Activated T-helper 1 cell treated with anti-CD3 and anti-CD28 coated beads, Interleukin-12 subunit alpha, Interleukin-12 subunit beta, Interleukin-2, Interleukin-4 antibody, amounts not matched to agents 30 ng/mL and 10 ng/mL and 1 ng/mL, durations not matched to agents 14 hours and 24 hours and 36 hours (primary cell): ENCODE measurements around the gene SMYD3. TPM values are rescaled to one million over a fixed set of nuclear protein-coding genes. Genes with fewer than 3 reads are reported as not detected.

ENCODE experiments used
- DNase-seq: peaks from one replicate; pipeline ENCODE4 v3.0.0; 2021; ENCODE audit warnings: low spot score
- H3K27ac Mint-ChIP-seq: one replicate; pipeline ENCODE4 v1.8.0; 2021; ENCODE audit warnings: mild to moderate bottlenecking, mixed read lengths
- H3K27me3 Mint-ChIP-seq: one replicate; pipeline ENCODE4 v1.8.0; 2022; ENCODE audit warnings: mild to moderate bottlenecking, moderate library complexity, mixed read lengths; ENCODE audit not compliant: insufficient read depth
- H3K36me3 Mint-ChIP-seq: one replicate; pipeline ENCODE4 v1.8.0; 2021; ENCODE audit warnings: low read depth, mixed read lengths
- H3K4me1 Mint-ChIP-seq: one replicate; pipeline ENCODE4 v1.8.0; 2021; ENCODE audit warnings: low read depth, mixed read lengths
- H3K4me3 Mint-ChIP-seq: one replicate; pipeline ENCODE4 v1.8.0; 2021; ENCODE audit warnings: mild to moderate bottlenecking, moderate library complexity, mixed read lengths
- H3K9me3 Mint-ChIP-seq: one replicate; pipeline ENCODE4 v1.8.0; 2021; ENCODE audit warnings: mixed read lengths
- intact Hi-C: fragments of 100-400 bp; cut with micrococcal nuclease; formaldehyde crosslinking; loops from one replicate; pipeline ENCODE4 v1.15.1; 2024
- total RNA-seq: library from RNA; stranded (reverse); gene quantifications from 2 replicates; pipeline ENCODE4 v1.2.3, GENCODE V29; 2022

SMYD3 gene
- total RNA-seq, 1 donor from 2014 or later: 21.7 TPM

DNA sequence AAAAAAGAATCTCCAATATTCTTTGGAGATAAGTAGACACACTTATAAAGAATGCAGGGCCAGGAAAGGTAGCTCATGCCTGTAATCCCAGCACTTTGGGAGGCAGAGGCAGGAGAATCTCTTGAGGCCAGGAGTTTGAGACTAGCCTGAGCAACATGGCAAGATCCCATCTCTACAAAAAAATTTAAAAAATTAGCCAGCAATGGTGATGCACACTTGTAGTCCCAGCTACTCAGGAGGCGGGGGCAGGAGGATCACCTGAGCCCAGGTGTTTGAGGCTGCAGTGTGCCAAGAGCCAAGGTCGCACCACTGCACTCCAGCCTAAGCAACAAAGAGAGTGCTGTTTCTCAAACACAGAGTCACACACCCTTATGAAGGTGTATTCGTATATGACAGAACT, 385.0 kb downstream of the SMYD3 start:
- no peak overlapping the region for H3K4me3 Mint-ChIP-seq
- no peak for DNase-seq
- no peaks in the 10 kb centered on the region for H3K27me3 Mint-ChIP-seq
- peaks cover 7% of the 10 kb centered on the region for H3K4me1 Mint-ChIP-seq
- no peak overlapping the region for H3K27ac Mint-ChIP-seq
- no peaks in the 10 kb centered on the region for H3K9me3 Mint-ChIP-seq
- no peaks in the 10 kb centered on the region for H3K36me3 Mint-ChIP-seq
- intact Hi-C loops: no loop called here

DNA sequence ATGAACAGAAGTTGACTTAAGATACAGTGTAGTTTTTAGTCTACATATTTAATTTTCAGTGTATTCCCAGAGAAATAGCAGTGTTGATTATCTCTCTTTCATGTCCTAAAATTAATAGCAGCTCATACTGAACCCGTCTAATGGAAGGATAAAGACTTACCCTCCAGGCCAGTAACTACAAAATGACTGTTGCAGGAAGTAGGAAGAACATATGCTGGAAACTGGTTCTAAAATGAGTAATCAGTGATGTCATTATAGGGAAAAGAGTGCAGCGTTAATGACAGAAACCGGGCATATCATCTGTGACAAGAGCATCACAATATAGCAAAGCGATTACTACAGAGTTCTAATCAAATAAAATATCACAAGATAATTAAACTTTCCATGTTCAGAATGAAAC, 385.5 kb downstream of the SMYD3 start:
- no peak overlapping the region for H3K4me3 Mint-ChIP-seq
- no peaks in the 10 kb centered on the region for H3K9me3 Mint-ChIP-seq
- intact Hi-C loops: no loop called here
- peaks cover 11% of the 10 kb centered on the region for H3K4me1 Mint-ChIP-seq
- no peak for DNase-seq
- H3K36me3 Mint-ChIP-seq: no peaks in the 10 kb centered on the region
- no peaks in the 10 kb centered on the region for H3K27me3 Mint-ChIP-seq
- H3K27ac Mint-ChIP-seq: no peak overlapping the region

DNA sequence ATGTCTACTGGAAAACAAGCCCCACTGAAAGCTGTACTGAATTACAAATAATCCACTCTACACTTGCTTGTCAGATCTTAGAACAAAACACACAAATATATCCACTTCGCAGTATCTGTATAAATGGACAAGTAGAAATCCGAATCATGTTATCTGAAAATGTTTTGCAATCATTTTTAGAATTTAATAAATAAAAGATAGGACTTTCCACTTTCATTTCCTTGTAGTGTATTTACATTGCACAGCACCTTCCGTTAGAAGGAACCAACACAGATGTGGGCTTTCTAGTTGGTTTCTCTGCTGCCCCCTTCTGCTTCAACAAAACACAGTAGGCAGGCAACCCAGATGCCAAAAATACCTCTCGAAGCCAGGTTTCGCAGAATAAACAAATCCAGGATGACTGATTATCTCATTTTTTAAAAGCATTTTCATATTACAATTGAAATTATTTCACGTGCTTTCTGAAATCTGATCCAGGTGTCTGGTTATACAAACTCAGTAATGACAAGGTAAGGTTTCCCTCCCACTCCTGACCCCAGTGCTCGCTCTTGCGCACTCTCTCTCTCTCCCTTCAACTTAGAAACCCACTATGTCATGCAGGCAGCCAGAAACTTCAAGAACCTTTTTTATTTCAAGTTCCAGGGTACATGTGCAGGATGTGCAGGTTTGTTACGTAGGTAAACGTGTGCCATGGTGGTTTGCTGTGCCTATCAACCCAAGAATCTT, 389.9 kb downstream of the SMYD3 start:
- Mint-ChIP-seq H3K27ac (no peak overlapping the region), H3K9me3 (no peaks in the 10 kb centered on the region), H3K27me3 (no peaks in the 10 kb centered on the region), H3K36me3 (no peaks in the 10 kb centered on the region), H3K4me1 (peaks cover 11% of the 10 kb centered on the region), H3K4me3 (peak overlapping the region; percentile 64)
- intact Hi-C loops: loop anchor here (5.0 to 10.0 kb wide), 2 partner anchors 105 to 962 kb away; partner anchors contain the start of gene KIF26B
- DNase-seq: peak; percentile 1

DNA sequence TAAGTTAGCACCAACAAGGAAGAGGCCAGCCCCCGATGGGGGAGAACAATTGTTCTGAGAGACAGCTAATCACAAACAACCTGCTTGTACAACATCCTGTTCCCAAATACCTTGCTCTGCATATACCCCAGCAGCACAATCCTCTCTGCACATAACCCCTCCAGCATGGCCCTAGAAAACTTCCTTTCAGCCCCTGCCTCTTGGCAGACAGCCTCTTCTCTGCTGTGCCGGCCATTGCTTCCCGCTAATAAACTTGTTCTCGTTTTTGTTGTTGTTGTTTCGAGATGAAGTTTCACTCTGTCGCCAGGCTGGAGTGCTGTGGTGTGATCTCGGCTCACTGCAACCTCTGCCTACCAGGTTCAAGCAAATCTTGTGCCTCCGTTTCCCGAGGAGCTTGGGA, 392.7 kb downstream of the SMYD3 start:
- H3K27me3 Mint-ChIP-seq: no peaks in the 10 kb centered on the region
- peaks cover 11% of the 10 kb centered on the region for H3K4me1 Mint-ChIP-seq
- H3K36me3 Mint-ChIP-seq: no peaks in the 10 kb centered on the region
- H3K27ac Mint-ChIP-seq: no peak overlapping the region
- no peaks in the 10 kb centered on the region for H3K9me3 Mint-ChIP-seq
- no peak for DNase-seq
- intact Hi-C loops: loop anchor here (5.0 to 10.0 kb wide), 2 partner anchors 52 to 960 kb away; partner anchors contain the start of gene KIF26B
- no peak overlapping the region for H3K4me3 Mint-ChIP-seq

DNA sequence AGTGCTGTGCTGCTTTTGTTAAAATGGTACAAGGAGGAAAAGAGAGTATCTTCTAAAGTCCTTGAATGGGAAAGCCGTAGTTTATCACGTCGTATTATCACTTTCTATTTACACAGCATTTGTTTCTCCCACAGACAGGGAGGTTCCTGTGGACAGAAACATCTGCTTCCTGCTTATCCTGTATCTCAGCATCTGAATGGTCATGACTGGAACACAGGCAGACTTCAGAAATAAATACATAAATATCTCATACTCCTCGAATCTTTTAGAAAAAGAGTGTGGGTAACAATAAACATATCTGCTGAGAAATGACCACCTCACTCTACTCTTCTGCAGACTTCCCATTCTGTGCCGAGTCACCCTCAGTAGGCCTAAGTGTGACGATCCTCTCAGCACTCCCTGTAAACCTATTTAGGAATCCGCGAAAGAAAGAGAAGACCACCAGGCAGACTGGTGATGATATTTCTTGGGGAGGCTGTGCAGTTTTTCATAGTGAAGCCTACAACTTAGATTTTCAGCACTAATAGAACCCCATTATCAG, 393.5 kb downstream of the SMYD3 start:
- Mint-ChIP-seq H3K36me3 (no peaks in the 10 kb centered on the region), H3K4me1 (peaks cover 11% of the 10 kb centered on the region), H3K4me3 (no peak overlapping the region), H3K9me3 (no peaks in the 10 kb centered on the region), H3K27me3 (no peaks in the 10 kb centered on the region), H3K27ac (no peak overlapping the region)
- intact Hi-C loops: loop anchor here (5.0 to 10.0 kb wide), 2 partner anchors 51 to 959 kb away; partner anchors contain the start of gene KIF26B
- no peak for DNase-seq

DNA sequence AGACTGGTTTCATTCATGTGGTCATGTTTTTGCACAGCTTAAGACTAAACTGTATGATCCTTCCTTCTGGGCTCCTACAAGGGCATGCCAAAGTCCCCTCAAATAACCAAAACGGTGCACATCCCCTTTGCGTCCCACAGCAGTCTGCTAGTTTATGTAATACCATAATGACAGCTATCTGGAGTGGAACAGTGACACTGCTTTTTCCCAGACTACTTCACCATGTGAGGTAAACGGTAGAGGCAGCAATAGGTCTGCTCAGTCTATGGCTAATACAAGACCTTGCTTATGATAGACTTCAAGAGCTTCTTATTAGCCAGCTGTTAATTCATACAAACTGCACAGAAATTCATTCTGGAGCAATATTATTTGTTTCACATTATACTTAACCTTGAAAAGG, 395.5 kb downstream of the SMYD3 start:
- no peak for DNase-seq
- Mint-ChIP-seq H3K27me3 (no peaks in the 10 kb centered on the region), H3K27ac (no peak overlapping the region), H3K4me1 (no peaks in the 10 kb centered on the region), H3K4me3 (no peak overlapping the region), H3K36me3 (no peaks in the 10 kb centered on the region), H3K9me3 (no peaks in the 10 kb centered on the region)
- intact Hi-C loops: loop anchor here (5.0 to 10.0 kb wide), 2 partner anchors 49 to 957 kb away; partner anchors contain the start of gene KIF26B

DNA sequence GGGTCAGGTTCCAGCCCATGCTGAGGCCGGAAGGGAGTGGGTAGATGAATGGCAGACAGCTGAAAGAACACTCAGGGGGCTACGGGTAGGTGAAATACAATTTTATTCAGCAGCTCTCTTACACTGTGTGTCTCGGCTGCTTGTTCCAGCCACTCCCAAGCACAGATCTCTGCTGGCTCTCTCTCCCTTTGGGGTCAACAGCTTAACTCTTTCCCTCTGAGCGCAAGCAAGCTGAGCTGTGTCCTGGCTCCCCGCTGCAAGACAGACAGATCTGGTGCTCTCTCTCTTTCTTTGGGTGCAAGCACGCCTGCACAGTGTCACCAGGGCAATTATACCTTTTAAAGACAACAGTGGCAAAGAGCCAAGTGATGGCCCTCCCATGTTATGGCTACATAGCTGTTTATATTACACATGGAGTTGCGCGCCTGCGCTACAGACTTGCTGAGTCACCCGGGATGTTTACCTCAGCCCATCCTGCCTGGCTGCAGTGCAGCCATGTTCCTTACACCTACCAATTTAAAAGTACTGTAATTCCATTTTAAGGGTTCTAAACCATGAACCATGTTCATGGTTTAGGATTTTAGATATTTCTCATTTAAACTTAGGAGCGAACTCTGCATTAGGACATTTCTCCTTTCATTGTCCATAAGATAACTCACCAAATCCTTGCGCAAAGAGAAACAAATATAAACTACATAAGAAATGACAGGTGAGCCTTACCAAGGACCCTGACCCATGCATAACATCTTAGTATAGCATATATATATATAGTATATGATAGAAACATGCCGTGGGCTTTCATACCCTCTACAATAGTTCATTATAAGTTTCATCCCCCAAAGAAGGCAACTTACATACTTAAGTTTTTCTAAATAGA, 396.5 kb downstream of the SMYD3 start:
- Mint-ChIP-seq H3K4me1 (no peaks in the 10 kb centered on the region), H3K9me3 (no peaks in the 10 kb centered on the region), H3K27ac (no peak overlapping the region), H3K4me3 (no peak overlapping the region), H3K27me3 (no peaks in the 10 kb centered on the region), H3K36me3 (no peaks in the 10 kb centered on the region)
- intact Hi-C loops: loop anchor here (5.0 to 10.0 kb wide), 2 partner anchors 48 to 956 kb away; partner anchors contain the start of gene KIF26B
- DNase-seq: no peak

DNA sequence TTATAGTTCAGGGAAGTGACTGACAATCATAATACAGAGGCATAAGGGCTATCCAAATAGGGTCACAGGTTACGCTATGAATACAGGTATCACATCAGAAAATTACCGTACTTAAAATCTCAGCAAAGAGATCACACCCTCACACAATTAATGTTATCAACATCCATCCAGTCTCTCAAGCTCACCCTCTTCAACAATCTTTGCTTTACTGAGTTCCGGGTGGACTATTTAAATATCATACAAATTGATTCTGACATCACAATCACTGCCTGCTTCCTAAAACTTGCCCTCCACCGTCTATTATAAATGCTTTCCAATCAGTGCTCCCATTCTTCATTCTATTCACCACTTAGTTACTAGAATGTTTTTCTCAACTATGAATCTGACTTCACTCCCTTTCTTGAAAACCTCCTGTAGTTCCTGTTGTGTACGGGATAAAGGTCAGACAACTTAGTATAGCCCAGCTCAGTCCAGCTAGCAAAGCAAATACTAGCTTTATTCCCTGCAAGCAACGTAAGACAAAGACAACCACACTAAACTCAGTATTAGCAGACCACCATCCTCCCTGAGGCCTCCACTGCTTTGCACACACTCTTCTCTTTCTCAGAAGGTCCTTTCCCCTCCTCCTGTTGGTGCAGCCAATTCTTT, 398.7 kb downstream of the SMYD3 start:
- no peaks in the 10 kb centered on the region for H3K36me3 Mint-ChIP-seq
- no peaks in the 10 kb centered on the region for H3K9me3 Mint-ChIP-seq
- H3K4me1 Mint-ChIP-seq: no peaks in the 10 kb centered on the region
- H3K4me3 Mint-ChIP-seq: no peak overlapping the region
- H3K27ac Mint-ChIP-seq: no peak overlapping the region
- DNase-seq: no peak
- intact Hi-C loops: no loop called here
- H3K27me3 Mint-ChIP-seq: no peaks in the 10 kb centered on the region

DNA sequence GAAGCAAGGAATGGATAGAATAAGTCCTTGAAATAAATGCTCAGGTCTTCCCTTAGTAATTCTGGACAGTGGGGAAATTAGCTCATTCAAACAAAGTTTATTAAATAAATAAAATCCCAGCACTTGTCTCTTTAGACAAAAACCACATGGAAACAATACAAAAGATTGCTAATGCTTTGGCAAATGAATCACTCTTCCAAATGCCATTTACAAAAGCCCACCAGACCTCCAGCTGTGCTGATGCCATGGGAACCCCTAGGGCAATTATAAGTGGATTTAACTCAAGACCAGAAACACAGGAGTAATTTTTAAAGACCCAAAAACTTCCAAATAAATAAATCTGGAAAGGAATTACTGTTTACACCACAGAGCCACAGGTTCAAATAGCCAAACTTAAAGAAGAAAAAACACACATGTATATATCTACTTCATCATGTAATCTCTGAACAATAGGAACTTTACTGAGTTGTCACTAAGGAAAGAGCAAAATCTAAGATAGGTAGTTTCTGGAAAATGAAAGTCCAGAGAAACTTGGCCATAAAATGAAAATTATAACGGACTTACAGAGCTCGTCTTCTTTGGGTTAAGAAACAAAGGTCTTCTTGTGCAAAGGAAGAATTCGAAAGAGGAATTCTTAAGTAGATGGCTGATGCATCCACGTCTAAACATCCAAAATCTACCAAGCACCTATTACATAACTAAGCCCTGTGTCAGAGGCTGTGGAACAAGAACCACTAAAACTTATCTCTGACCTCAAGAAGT, 399.4 kb downstream of the SMYD3 start:
- Mint-ChIP-seq H3K27me3 (no peaks in the 10 kb centered on the region), H3K27ac (no peak overlapping the region), H3K36me3 (no peaks in the 10 kb centered on the region), H3K4me1 (no peaks in the 10 kb centered on the region), H3K9me3 (no peaks in the 10 kb centered on the region), H3K4me3 (no peak overlapping the region)
- DNase-seq: no peak
- intact Hi-C loops: no loop called here

DNA sequence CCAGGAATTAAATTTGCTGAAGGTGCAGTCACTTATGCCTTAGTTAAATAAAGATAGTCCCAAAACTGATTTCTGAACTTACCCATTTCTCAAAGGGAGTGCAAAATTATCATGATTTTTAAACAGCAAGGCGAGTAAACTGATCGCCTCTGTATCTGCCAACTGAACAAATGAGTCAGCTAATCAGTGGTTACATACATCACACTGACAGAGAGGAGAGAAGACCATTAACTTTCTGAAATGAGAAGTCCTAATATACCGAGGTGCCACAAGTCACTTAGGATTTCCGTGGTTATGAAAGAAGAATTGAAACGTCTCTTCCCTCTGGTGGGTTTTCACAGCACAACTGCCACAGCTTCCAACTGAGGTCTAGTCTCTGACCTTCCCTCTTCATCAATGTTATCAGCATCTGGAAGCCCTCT, 400.7 kb downstream of the SMYD3 start:
- Mint-ChIP-seq H3K9me3 (no peaks in the 10 kb centered on the region), H3K4me1 (no peaks in the 10 kb centered on the region), H3K27ac (no peak overlapping the region), H3K27me3 (no peaks in the 10 kb centered on the region), H3K36me3 (no peaks in the 10 kb centered on the region), H3K4me3 (no peak overlapping the region)
- no peak for DNase-seq
- intact Hi-C loops: no loop called here

DNA sequence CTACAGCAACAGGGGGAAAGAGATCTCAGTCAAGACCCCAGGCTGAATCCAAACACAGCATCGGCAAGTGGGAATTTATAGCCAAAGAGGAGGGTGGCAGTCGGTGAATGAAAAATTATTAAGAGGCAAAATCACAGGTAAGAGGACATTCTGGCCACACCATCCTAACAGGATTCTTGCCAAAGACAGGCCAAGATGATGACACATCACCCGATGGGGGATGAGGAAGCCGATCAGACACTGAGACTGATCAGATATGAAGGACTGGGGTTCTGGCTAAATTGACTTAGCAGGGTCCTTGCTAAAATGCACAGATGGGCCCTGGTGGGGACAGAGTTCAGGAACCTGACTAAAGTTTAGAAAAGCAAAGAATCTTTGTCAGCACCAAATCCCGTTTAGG, 402.2 kb downstream of the SMYD3 start:
- Mint-ChIP-seq H3K9me3 (no peaks in the 10 kb centered on the region), H3K27ac (no peak overlapping the region), H3K36me3 (no peaks in the 10 kb centered on the region), H3K27me3 (no peaks in the 10 kb centered on the region), H3K4me1 (no peaks in the 10 kb centered on the region), H3K4me3 (no peak overlapping the region)
- DNase-seq: no peak
- intact Hi-C loops: no loop called here

DNA sequence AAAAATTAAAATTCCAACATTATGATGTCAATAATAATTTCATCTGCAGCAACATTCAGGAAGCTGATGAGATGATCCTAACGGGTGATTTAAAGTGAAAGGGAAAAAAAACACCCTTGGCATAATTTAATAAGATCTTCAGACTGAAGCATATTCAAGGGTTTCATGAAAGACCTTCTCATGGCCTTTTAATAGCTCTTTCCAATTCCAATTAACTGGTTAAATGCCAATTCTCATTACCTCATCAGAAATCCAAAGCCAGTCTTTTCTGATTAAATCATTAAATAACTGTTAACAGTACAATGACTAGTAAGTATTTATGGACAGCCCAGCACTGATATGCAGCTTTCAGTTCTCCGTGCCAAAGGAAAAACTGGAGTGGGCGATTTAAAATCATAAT, 407.5 kb downstream of the SMYD3 start:
- intact Hi-C loops: no loop called here
- no peak overlapping the region for H3K4me3 Mint-ChIP-seq
- H3K9me3 Mint-ChIP-seq: no peaks in the 10 kb centered on the region
- H3K27me3 Mint-ChIP-seq: no peaks in the 10 kb centered on the region
- no peak overlapping the region for H3K27ac Mint-ChIP-seq
- no peaks in the 10 kb centered on the region for H3K4me1 Mint-ChIP-seq
- no peak for DNase-seq
- H3K36me3 Mint-ChIP-seq: no peaks in the 10 kb centered on the region
